HEK293 (cell line): Measurements from ENCODE around the gene KRI1.
A peak's percentile ranks its signal among the peaks of the same experiment; 100 is the strongest.
"Not testable (repeated sequence)": the region's sequence is repeated elsewhere in the genome, so short reads cannot be mapped to it uniquely, and the experiment has no call there.

Experiments used
- CTCF ChIA-PET: fragments of 350-600 bp; formaldehyde crosslinking; extraction: SDS; loops from one replicate; lab custom pipeline; 2021; ENCODE audit warnings: antibody characterized with exemption; lab: Yijun Ruan, JAX
- POLR2A ChIA-PET: fragments of 300-600 bp; formaldehyde crosslinking; extraction: SDS; loops from one replicate; lab custom pipeline; 2020; ENCODE audit warnings: antibody characterized with exemption, inconsistent platforms; lab: Yijun Ruan, JAX
- H3K27ac ChIP-seq: fragments of 200-500 bp; sonication (Bioruptor generic); 2 replicates; pipeline ENCODE4 v1.5.1; 2014; ENCODE audit warnings: low read depth, low read length, control low read depth, inconsistent platforms; ENCODE audit errors: extremely low read depth
- H3K36me3 ChIP-seq, 2 experiments: fragments of 200-500 bp in 1 of 2; sonication (Bioruptor generic) in 1 of 2; 1 replicate in 1 of 2; 2 replicates in 1 of 2; pipeline ENCODE4 v1.5.1; 2014 to 2017; ENCODE audit warnings: inconsistent platforms in 2 of 2, low read length in 2 of 2; ENCODE audit not compliant: control insufficient read depth in 2 of 2, insufficient read depth in 1 of 2
- H3K4me1 ChIP-seq: fragments of 200-500 bp; sonication (Bioruptor generic); 2 replicates; pipeline ENCODE4 v1.5.1; 2014; ENCODE audit warnings: mild to moderate bottlenecking, low read length, inconsistent platforms; ENCODE audit not compliant: control insufficient read depth, insufficient read depth
- H3K4me3 ChIP-seq: 2 replicates; pipeline ENCODE4 v1.5.1; 2011; ENCODE audit warnings: low read depth, mild to moderate bottlenecking, control low read depth, low read length, moderate library complexity
- H3K9me3 ChIP-seq: fragments of 200-500 bp; sonication (Bioruptor generic); 2 replicates; pipeline ENCODE4 v1.5.1; 2014; ENCODE audit warnings: low read depth, low read length, inconsistent platforms; ENCODE audit not compliant: control insufficient read depth, insufficient read depth
- GLIS1 ChIP-seq: fragments of 450-650 bp; formaldehyde crosslinking; IDR thresholded peaks from 2 replicates; pipeline ENCODE4 v1.5.1; 2016; ENCODE audit warnings: missing biosample characterization, missing genetic modification characterization
- KLF16 ChIP-seq: fragments of 450-650 bp; formaldehyde crosslinking; IDR thresholded peaks from 2 replicates; pipeline ENCODE4 v1.5.1; 2017; ENCODE audit warnings: missing biosample characterization, missing genetic modification characterization
- PRDM10 ChIP-seq: fragments of 450-650 bp; formaldehyde crosslinking; IDR thresholded peaks from 2 replicates; pipeline ENCODE4 v1.5.1; 2016; ENCODE audit warnings: missing biosample characterization, missing genetic modification characterization
- SETDB1 ChIP-seq: IDR thresholded peaks from one replicate; pipeline ENCODE4 v1.6.1; 2017; ENCODE audit warnings: mild to moderate bottlenecking, low read length, moderate library complexity, mixed read lengths; ENCODE audit not compliant: insufficient read length
- SP7 ChIP-seq: fragments of 450-650 bp; formaldehyde crosslinking; IDR thresholded peaks from 2 replicates; pipeline ENCODE4 v1.5.1; 2016; ENCODE audit warnings: missing biosample characterization, missing genetic modification characterization
- ZBTB49 ChIP-seq: fragments of 450-650 bp; formaldehyde crosslinking; IDR thresholded peaks from 2 replicates; pipeline ENCODE4 v1.5.1; 2016; ENCODE audit warnings: missing biosample characterization, missing genetic modification characterization, low read depth
- ZNF596 ChIP-seq: fragments of 450-650 bp; IDR thresholded peaks from 2 replicates; pipeline ENCODE4 v1.5.0; 2018; ENCODE audit warnings: missing biosample characterization, mild to moderate bottlenecking, missing genetic modification characterization, moderate library complexity
- ZNF785 ChIP-seq: fragments of 450-650 bp; formaldehyde crosslinking; IDR thresholded peaks from 2 replicates; pipeline ENCODE4 v1.5.1; 2016; ENCODE audit warnings: missing biosample characterization, missing genetic modification characterization

KRI1 gene

GRCh38 chr19:10535613-10536012, 30.2 kb downstream of the KRI1 start:
- Histone ChIP-seq H3K4me1 (no peaks in the 10 kb centered on the region), H3K27ac (no peak overlapping the region), H3K9me3 (no peaks in the 10 kb centered on the region), H3K4me3 (no peak overlapping the region), H3K36me3 (no peaks in the 10 kb centered on the region)
- TF ChIP-seq GLIS1 (peak; percentile 65), ZNF785 (no peak)
- POLR2A ChIA-PET = interaction anchor here (0.7 to 1.7 kb wide), 2 partner anchors 8 to 162 kb away, joined by 6 to 14 read pairs; partner anchors contain the start of gene ATG4D
- CTCF ChIA-PET = interaction anchor here (0.7 to 1.2 kb wide), 3 partner anchors 25 to 56 kb away, joined by 3 to 6 read pairs (median 3); no protein-coding TSS in a partner anchor

GRCh38 chr19:10533646-10534386, 32.0 kb downstream of the KRI1 start:
- Histone ChIP-seq H3K4me1 (no peaks in the 10 kb centered on the region), H3K27ac (no peak overlapping the region), H3K4me3 (no peak overlapping the region), H3K36me3 (no peaks in the 10 kb centered on the region), H3K9me3 (no peaks in the 10 kb centered on the region)
- POLR2A ChIA-PET = interaction anchor here (1.7 kb wide), 1 partner anchor 10 kb away, joined by 6 read pairs; the partner anchor contains the start of gene ATG4D
- TF ChIP-seq SP7 = peak; percentile 96
- TF ChIP-seq KLF16 (tag by site-specific recombination) = no peak
- TF ChIP-seq ZNF596 (tag by site-specific recombination) = no peak
- 0 out of 2 replicates have a peak, but pooled peaks have one; percentile 10 for TF ChIP-seq GLIS1
- CTCF ChIA-PET = interaction anchor here (0.6 to 1.0 kb wide), 3 partner anchors 17 to 47 kb away, joined by 3 to 4 read pairs (median 3); no protein-coding TSS in a partner anchor

GRCh38 chr19:10532457-10532856, 33.4 kb downstream of the KRI1 start:
- POLR2A ChIA-PET = no interaction called here
- CTCF ChIA-PET = interaction anchor here (0.7 to 1.2 kb wide), 4 partner anchors 9 to 274 kb away, joined by 3 to 6 read pairs (median 3); no protein-coding TSS in a partner anchor
- Histone ChIP-seq H3K4me1 (no peaks in the 10 kb centered on the region), H3K36me3 (no peaks in the 10 kb centered on the region)
- TF ChIP-seq ZBTB49 (tag by site-specific recombination) (no peak), SETDB1 (peak; percentile 30)
- TF ChIP-seq, all 188 proteins: peak for 1
- H3K4me3 ChIP-seq = no peak overlapping the region
- no peaks in the 10 kb centered on the region for H3K9me3 ChIP-seq
- no peak overlapping the region for H3K27ac ChIP-seq

GRCh38 chr19:10526887-10527286, 38.9 kb downstream of the KRI1 start:
- POLR2A ChIA-PET, H3K4me1 ChIP-seq, H3K9me3 ChIP-seq, H3K36me3 ChIP-seq, H3K27ac ChIP-seq, H3K4me3 ChIP-seq: not testable (repeated sequence)
- TF ChIP-seq PRDM10 = peak; percentile 81
- CTCF ChIA-PET = interaction anchor here (0.6 kb wide), 1 partner anchor 558 kb away, joined by 4 read pairs; no protein-coding TSS in a partner anchor
